ENCODE measurements around the gene UCN.
A peak's percentile ranks its signal among the peaks of the same experiment; 100 is the strongest.

UCN gene, protein sequence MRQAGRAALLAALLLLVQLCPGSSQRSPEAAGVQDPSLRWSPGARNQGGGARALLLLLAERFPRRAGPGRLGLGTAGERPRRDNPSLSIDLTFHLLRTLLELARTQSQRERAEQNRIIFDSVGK

DNA sequence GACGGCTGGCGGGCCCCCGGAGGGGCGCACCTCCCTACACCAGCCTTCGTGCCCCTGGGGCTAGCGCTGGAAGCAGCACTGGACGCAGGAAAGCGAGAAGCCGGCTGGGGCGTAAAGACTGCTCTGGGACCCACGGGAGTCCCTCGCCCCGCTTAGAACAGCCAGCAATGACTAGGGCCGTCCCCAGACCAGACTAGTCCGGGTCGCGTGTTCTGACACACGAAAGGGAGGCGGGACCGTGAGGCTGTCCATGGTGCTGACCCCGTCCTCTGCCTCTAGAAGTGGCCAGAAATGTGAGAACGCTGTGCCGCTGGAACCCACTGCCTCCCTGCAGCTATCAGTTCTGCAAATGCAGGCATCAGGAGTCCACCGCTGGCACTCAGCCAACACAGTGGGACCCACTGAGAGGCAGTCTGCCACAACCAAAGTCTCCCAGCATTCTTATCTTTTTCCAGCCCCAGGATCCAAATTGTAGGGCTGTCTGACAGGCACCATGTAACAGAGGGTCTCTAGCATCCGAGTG is at the start of gene UCN:
Gene UCN (minus strand): TSS at position 87 of the 523 bp plus-strand sequence. CDS start 550 bp downstream, outside the sequence.
- no peak for TF ChIP-seq GATA3 (IDR thresholded peaks at IDR 0.05; ENCODE audit: low read depth, low read length)
- 0 out of 2 replicates have a peak, but pooled peaks have one; percentile 36 for TF ChIP-seq GATA2 (IDR thresholded peaks at IDR 0.05; ENCODE audit: low read depth, low read length)

DNA sequence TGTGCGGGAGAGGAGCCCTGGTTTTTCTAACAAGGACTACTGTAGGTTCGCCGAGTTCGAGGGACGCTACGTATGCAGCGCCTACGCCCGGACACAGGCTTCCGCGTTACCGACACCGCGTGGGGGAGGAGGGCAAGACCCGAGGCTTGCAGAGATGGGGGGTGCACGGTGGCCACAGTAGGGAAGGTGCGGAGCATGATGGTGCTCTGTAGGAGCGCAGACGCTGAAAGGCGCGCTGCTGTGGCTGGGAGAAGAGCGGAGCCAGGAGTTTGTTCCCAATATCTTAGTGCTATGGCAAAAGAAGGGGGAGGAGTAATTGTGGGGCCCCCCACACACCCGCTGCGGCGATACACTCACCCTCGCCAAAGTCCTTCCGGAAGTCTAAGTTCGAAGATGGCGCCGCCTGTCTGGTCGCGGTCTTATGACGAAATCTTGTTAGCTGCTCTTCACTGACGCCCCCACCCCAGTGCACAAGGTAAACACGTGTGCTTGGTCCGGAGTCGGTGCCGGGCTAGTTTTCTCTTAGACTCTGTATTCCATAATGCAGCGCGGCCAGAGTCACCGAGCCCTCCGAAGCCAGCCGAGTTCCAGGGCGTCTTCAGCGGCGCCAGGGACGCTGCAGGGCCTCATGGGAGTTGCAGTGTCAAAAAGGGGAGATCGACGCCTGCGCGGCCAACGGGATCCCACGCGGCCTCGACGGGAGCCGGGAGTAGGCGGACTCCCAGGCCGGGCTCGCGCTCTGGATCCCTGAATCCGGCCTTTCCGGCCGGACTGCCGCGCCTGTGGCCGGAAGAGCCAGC is 48.3 kb upstream of the UCN start, which contains the start of gene GTF3C2:
Gene GTF3C2 (minus strand): TSS at position 383 of the 800 bp plus-strand sequence. CDS start 13,210 bp downstream, outside the sequence.
- TF ChIP-seq GATA2 (IDR thresholded peaks at IDR 0.05; ENCODE audit: low read depth, low read length) (no peak; the same call in 1 of the 2 replicates), GATA3 (IDR thresholded peaks at IDR 0.05; ENCODE audit: low read depth, low read length) (no peak)

DNA sequence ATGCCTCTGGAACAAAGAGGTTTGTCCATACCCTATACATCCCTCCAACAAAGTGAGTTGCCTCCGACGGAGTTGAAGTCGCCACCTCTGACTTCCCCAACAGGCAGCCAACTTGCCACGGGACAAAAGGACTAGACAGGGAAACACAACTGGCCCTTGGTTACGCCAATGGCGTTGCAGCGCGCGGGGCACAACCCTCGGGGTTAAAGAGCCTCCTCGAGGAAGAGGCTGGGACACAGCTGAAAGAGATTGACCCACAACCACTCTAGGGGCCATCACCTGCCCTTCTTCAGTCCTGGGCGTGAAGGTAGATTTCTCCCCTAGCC is 47.8 kb upstream of the UCN start:
- TF ChIP-seq GATA3 (IDR thresholded peaks at IDR 0.05; ENCODE audit: low read depth, low read length) (no peak), GATA2 (IDR thresholded peaks at IDR 0.05; ENCODE audit: low read depth, low read length) (no peak)

DNA sequence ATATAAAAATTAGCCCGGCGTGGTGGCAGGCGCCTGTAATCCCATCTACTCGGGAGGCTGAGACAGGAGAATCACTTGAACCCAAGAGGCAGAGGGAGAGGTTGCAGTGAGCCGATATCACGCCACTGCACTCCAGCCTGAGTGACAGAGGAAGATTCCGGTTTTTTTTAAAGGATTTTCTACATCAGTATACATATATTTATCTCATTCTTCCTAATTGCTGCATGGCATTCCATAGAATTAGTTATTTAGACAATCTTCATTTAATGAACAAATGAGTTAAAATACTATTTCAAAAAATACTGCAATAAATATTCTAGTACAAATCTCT is 46.3 kb upstream of the UCN start:
- TF ChIP-seq GATA3 (IDR thresholded peaks at IDR 0.05; ENCODE audit: low read depth, low read length) (no peak), GATA2 (IDR thresholded peaks at IDR 0.05; ENCODE audit: low read depth, low read length) (no peak)

DNA sequence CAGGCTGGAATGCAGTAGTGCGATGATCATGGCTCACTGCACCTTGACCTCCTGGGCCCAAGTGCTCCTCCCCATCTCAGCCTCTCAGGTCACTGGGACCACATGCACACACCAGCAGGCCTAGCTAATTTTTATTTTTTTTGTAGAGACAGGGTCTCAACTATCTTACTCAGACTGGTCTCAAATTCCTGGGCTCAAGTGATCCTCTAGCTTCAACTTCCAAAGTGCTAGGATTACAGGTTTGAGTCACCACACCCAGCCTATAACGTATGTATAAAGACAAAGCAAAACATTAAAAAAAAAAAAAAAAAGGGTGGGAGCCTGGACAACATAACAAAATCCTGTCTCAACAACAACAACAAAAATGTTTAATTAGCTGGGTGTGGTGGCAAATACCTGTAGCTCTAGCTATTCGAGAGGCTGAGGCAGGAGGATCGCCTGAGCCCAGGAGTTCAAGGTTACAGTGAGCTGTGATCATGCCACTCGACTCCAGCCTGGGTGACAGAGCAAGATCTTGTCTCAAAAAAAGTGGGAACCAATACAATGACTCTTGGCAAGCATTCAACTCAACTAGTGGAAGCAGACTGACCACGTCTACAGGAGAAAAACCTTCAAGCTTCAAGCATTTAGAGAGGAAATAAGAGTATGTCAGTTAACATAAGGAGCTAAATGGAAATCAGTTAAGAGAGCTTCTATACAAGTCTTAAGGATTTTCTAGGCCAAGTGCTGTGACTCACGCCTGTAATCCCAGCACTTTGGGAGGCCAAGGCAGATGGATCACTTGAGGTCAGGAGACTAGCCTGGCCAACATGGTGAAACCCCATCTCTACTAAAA is 45.7 kb upstream of the UCN start:
- TF ChIP-seq GATA3 (IDR thresholded peaks at IDR 0.05; ENCODE audit: low read depth, low read length) (no peak), GATA2 (IDR thresholded peaks at IDR 0.05; ENCODE audit: low read depth, low read length) (no peak)

DNA sequence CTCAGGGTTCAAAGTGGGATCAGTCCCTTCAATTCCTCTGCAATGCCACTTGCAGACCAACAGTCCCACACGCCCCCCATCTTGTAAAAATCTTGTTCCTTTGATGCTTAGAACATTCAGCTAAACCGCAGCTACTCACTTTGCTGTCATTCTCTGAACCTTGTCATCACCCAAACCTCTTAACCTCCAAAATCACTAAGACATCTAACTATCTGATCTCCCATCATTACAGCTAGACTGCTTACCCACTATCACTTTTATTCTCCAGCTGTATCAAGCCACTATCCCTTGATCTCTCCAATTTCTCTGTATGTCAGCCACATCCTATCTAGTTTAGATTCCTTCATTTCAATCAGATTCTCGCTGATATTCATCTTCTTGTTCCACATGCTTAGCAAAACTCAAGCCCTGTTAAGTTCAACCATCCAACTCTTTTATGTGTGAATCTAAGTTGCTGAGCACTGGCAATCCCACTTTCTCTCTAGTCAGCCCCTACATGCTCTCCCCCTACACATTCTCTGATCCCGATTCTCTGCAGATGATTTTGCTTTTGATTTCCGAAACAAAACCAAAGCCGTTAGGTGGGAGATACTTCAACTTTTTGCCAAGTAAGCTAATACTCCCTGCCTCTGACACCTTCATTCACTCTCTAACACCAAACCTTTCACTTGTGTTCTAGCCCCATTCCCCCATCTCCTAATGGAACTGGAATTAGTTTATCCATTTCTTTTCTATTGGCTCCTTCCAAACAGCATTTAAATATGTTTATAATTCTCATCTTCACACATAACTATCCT is 43.8 kb upstream of the UCN start:
- TF ChIP-seq GATA2 (IDR thresholded peaks at IDR 0.05; ENCODE audit: low read depth, low read length): no peak
- no peak for TF ChIP-seq GATA3 (IDR thresholded peaks at IDR 0.05; ENCODE audit: low read depth, low read length)

DNA sequence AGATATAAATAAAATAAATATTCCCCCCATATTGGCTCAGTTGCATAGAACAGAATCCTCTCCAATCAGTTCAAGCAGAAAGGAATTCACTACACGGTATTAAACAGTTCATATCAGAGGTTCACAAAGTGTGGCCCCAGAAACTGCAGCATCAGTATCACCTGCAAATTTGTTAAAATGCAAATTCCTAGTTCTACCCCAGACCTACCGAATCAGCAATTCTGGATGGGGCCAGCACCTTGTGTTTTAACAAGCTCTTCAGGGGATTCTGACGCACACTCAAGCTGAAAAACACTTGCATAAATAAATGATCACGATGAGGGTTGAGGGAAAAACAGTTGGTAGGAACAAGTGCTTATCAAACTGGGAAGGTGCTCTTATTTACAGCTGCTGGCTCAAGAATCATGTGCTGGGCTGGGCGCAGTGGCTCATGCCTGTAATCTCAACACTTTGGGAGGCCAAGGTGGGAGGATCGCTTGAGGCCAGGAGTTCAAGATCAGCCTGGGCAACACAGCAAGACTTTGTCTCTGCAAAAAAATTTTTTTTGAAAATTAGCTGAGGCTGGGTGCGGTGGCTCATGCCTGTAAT is 42.0 kb upstream of the UCN start:
- TF ChIP-seq GATA2 (IDR thresholded peaks at IDR 0.05; ENCODE audit: low read depth, low read length): no peak
- no peak for TF ChIP-seq GATA3 (IDR thresholded peaks at IDR 0.05; ENCODE audit: low read depth, low read length)

DNA sequence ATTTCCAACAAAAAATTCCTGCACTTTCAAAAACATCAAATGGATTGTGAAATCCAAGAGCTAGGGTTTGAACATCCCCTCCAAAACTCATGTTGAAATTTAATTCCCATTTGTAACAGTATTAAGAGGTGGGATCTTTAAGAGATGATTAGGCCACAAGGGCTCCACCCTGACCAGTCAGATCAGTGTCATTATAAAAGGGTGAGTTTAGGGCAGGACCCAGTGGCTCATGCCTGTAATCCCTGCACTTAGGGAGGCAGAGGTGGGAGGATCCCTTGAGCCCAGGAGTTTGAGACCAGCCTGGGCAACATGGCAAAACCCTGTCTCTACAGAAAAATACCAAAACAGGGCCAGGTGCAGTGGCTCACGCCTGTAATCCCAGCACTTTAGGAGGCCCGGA is 39.4 kb upstream of the UCN start:
- TF ChIP-seq GATA2 (IDR thresholded peaks at IDR 0.05; ENCODE audit: low read depth, low read length): no peak
- TF ChIP-seq GATA3 (IDR thresholded peaks at IDR 0.05; ENCODE audit: low read depth, low read length): no peak

DNA sequence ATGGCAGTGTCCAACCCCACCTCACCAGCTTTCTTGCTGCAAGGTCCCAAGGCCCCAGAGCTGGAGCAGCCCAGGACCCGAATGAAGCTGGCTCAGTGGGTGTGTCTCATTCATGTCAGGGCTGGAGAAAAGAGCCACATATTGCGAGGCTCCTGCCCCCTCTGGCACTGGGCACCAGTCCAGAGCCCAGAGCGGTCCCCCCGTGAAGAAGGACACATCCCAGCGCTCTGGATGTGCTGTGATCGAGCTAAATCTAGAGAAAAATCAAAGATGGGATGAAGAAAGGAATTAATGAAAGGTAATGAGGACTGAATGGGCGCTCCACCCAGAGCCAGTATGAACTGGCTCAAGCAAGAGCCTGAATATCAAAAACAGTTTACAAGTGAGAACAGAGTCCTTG is 27.9 kb upstream of the UCN start:
- TF ChIP-seq GATA3 (IDR thresholded peaks at IDR 0.05; ENCODE audit: low read depth, low read length) (no peak), GATA2 (IDR thresholded peaks at IDR 0.05; ENCODE audit: low read depth, low read length) (no peak)

DNA sequence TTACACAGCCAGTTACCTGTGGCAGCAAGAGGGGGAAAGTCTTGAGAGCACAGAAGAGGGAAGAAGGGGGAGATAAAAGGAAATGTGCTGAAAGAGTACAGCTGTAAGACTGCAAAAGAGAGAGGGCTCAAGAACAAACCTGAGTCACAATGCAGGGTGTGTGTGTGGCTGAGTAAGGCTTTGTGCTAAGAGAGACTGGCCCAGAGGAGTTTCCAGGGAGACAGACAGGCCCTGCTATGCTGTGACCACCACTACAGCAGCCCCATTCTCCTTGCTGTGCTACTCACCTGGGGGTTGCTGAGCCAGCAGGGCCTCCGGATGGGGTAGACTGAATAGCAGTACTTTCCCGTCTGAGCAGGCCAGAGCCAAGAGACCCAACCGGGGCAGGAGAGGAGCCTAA is 27.1 kb upstream of the UCN start:
- TF ChIP-seq GATA2 (IDR thresholded peaks at IDR 0.05; ENCODE audit: low read depth, low read length) (no peak), GATA3 (IDR thresholded peaks at IDR 0.05; ENCODE audit: low read depth, low read length) (no peak)

DNA sequence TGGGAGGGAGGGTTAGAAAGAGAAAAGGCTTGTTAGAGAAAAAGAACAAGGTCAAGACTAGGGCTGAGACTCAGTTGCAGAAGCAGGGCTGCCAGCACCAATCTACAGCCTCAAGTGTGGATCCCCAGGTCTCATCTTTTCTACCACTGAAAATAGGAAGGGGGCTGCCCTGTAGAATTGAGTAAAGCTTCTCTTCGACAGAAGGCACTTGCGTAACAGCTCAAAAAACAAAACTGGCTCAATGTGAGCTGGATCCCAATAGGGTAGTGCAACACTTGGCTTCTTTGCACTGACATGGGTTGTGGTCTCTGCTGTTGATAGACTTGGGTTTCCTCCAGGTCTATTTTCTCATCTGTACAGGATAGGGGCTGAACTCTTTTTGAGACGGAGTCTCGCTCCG is 16.5 kb upstream of the UCN start:
- TF ChIP-seq GATA3 (IDR thresholded peaks at IDR 0.05; ENCODE audit: low read depth, low read length): no peak
- no peak for TF ChIP-seq GATA2 (IDR thresholded peaks at IDR 0.05; ENCODE audit: low read depth, low read length)

DNA sequence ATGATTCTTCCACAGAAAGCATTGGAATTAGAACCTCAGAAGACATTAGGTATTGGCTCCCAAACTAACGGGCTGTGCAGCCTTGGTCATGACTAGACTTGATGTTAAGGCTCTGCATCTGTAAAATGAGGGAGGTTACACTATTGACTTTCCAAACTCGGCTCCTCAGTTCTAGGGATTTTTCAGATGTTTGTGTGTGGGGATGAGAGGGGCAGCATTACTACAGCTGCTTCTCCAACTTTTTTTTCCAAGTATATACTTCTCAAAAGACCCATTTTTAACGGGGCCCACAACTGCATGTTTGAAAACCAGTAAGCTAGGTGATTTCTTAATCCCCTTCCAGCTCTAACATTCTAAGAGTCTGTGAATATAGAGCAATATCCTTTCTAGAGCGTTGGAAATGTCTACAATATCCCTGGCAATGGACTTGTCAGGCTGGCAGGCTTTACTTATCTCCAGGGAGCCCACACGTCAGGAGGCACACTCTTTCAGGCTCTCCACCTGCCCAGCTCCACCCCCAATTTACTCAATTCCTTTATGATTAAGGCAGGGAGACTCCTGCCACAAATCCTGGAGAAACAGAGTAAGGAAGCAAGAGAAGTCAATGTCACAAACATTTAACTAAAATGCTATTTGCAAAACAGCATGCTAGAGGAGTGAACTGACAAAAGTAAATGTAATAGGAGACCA is 15.5 kb upstream of the UCN start:
- TF ChIP-seq GATA2 (IDR thresholded peaks at IDR 0.05; ENCODE audit: low read depth, low read length): no peak
- TF ChIP-seq GATA3 (IDR thresholded peaks at IDR 0.05; ENCODE audit: low read depth, low read length): no peak

Measured in SH-SY5Y (cell line).